CD4-positive, alpha-beta T cell treated with Interleukin-2 at 100 ng/mL for 4 hours (primary cell): ENCODE results near the gene KRTAP22-2.

Source experiments
- DNase-seq: peaks from one replicate; pipeline ENCODE4 v3.0.0-alpha.2; 2020; ENCODE audit warnings: low spot score

Gene KRTAP22-2

DNA sequence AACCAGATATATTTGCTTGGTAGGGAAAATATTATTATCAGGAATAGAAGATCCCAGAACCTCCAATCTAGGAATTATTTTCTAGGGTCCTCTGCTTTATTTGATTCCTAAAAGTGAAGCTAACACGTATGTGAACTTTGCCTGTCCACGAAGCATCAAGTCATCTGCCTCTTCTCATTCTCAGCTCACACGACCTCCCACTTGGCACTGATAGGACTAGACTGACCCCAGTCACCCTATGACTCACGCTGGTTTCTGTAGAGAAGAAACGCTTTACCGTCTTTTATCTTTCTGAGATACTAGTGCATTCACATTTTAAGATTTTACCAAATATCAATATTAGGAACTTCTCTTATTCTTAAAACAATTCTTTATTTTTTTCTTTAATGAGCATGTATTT, 27.1 kb downstream of the KRTAP22-2 start:
- DNase-seq: no peak

- no peak for DNase-seq
Measured at GRCh38 chr21:30561957-30562356, 28.2 kb downstream of the KRTAP22-2 start.

- DNase-seq: no peak
Measured at GRCh38 chr21:30561264-30561895, 28.8 kb downstream of the KRTAP22-2 start, which contains the start of gene KRTAP19-7. KRTAP19-7 (minus strand) TSS chr21:30561314; CDS start chr21:30561289, 25 bp downstream.

DNA sequence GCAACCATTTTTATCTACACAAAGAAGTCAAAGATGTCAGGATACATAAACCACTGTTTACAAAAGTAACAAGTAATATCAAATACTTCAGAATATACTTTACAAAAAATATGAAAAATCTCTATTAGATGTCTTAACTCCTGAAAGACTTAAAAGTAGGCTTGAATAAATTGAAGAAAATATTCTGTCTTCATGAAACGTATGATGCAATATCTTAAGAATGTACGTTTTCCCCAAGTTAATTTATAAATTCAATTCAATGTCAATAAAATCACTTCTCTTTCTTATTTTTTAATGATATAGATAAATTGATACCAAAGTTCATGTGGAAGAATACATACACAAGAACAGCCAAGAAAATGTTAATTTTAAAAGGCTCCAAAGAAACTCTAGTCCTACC, 35.1 kb downstream of the KRTAP22-2 start:
- DNase-seq: no peak

DNA sequence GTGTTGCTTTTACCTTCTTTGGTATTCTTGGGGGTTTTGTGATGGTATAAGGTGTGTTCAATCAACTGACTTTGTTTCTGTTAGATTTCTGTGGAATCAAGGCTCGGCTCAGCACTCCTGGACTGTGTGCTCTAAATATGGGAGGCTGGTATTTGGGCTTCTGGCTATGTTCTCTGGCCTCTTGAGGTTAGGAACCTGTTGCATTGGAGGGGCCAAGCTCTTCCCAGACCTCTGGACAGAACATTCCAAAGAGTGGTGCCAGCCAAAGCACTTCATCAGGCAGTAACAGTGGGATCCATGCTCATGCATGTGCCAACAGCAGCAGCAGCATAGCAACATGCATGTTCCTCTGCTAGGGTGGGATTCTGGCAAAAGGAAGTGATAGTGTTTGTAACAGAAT, 37.4 kb downstream of the KRTAP22-2 start:
- no peak for DNase-seq

DNA sequence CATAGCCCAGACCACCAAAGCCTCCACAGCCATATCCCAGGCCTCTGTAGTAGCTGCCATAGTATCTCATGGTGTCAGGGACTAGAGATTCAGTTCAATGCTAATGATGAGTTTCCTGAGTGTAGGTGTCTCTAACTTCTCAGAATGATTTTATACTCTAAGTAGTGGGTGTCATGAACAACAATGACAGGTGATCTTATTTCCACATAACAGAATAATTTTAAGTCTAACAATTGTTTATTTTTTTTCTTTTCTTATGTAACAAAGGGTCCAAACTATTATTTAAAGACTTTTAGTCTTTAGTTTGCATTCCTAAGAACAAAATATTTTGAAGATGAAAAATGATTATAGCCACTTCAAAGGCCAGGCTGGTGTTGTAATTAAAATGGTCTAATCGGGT, 48.4 kb downstream of the KRTAP22-2 start, which contains the start of gene KRTAP19-6:
TSS of gene KRTAP19-6 (minus strand) at position 101 of the 400 bp plus-strand sequence. CDS start at position 70, 31 bp downstream.
- no peak for DNase-seq
